OCI-LY3 (cell line): ENCODE measurements around the gene FRMD4A.

ENCODE experiments used
- H2AFZ ChIP-seq: fragments of 200-600, 300-600 bp; shearing (Covaris generic); 2 replicates; pipeline ENCODE4 v1.6.0; 2014; ENCODE audit warnings: antibody characterized with exemption, low read depth, low read length
- H3K27ac ChIP-seq: fragments of 200-600, 300-600 bp; sonication (generic); 2 replicates; pipeline ENCODE4 v1.5.1; 2014; ENCODE audit warnings: mild to moderate bottlenecking, low read length, moderate library complexity, mixed read lengths
- H3K27me3 ChIP-seq: fragments of 200-600, 300-600 bp; sonication (generic); 2 replicates; pipeline ENCODE4 v1.6.1; 2014; ENCODE audit warnings: low read depth, low read length, mixed read lengths
- H3K36me3 ChIP-seq: fragments of 200-600, 300-600 bp; sonication (generic); replicated peaks from 2 replicates; pipeline ENCODE3; 2014; ENCODE audit warnings: low read depth, low read length, mixed read lengths
- H3K4me1 ChIP-seq: fragments of 300-600, 200-600 bp; sonication (generic); 2 replicates; pipeline ENCODE4 v1.6.1; 2014; ENCODE audit warnings: low read length, mixed read lengths
- H3K4me2 ChIP-seq: fragments of 200-600, 300-600 bp; sonication (generic); 2 replicates; pipeline ENCODE4 v1.6.1; 2014; ENCODE audit warnings: low read length, mixed read lengths
- H3K4me3 ChIP-seq: fragments of 300-600, 200-600 bp; sonication (generic); 2 replicates; pipeline ENCODE4 v1.5.1; 2014; ENCODE audit warnings: antibody characterized with exemption, mild to moderate bottlenecking, low read length, moderate library complexity
- H3K79me2 ChIP-seq: fragments of 300-600, 200-600 bp; shearing (Covaris generic); 2 replicates; pipeline ENCODE4 v1.6.1; 2014; ENCODE audit warnings: mild to moderate bottlenecking, low read length, mixed read lengths
- H3K9ac ChIP-seq: fragments of 300-600, 200-600 bp; shearing (Covaris generic); 2 replicates; pipeline ENCODE4 v1.6.0; 2014; ENCODE audit warnings: mild to moderate bottlenecking, low read length, moderate library complexity
- H3K9me3 ChIP-seq: fragments of 200-600, 300-600 bp; shearing (Covaris generic); 2 replicates; pipeline ENCODE4 v1.6.1; 2014; ENCODE audit warnings: low read length, mixed read lengths; ENCODE audit not compliant: insufficient read depth
- H4K20me1 ChIP-seq: fragments of 200-600, 300-600 bp; sonication (generic); 2 replicates; pipeline ENCODE4 v1.6.1; 2016; ENCODE audit warnings: low read length, mixed read lengths; ENCODE audit not compliant: insufficient read depth
- CTCF ChIP-seq: fragments of 200-600, 300-600 bp; sonication (generic); IDR thresholded peaks from 2 replicates; pipeline ENCODE4 v1.5.1; 2014; ENCODE audit warnings: antibody characterized with exemption, low read length, low read depth
- EZH2phosphoT487 ChIP-seq: fragments of 200-600 bp; shearing (Covaris generic); IDR thresholded peaks from 2 replicates; pipeline ENCODE4 v1.6.1; 2018; ENCODE audit warnings: antibody characterized with exemption, mixed run types, low read depth

Gene FRMD4A

GRCh38 chr10:13681960-13682359 lies 648.8 kb downstream of the FRMD4A start:
- H2AFZ ChIP-seq = no peak overlapping the region
- H3K9me3 ChIP-seq = no peaks in the 10 kb centered on the region
- no peak overlapping the region for H3K4me2 ChIP-seq
- H3K79me2 ChIP-seq = peaks cover 38% of the 10 kb centered on the region
- no peak overlapping the region for H3K27ac ChIP-seq
- H3K4me1 ChIP-seq = peaks cover 18% of the 10 kb centered on the region
- H3K36me3 ChIP-seq = peaks cover 38% of the 10 kb centered on the region
- no peak overlapping the region for H3K9ac ChIP-seq
- H3K4me3 ChIP-seq = no peak overlapping the region
- peaks cover 13% of the 10 kb centered on the region for H4K20me1 ChIP-seq
- H3K27me3 ChIP-seq = no peaks in the 10 kb centered on the region
- TF ChIP-seq EZH2phosphoT487 (no peak), CTCF (no peak)

- Histone ChIP-seq H3K79me2 (peaks cover 34% of the 10 kb centered on the region), H2AFZ (no peak overlapping the region), H4K20me1 (peaks cover 13% of the 10 kb centered on the region), H3K9ac (no peak overlapping the region), H3K36me3 (peaks cover 39% of the 10 kb centered on the region), H3K4me2 (no peak overlapping the region), H3K27ac (no peak overlapping the region), H3K9me3 (no peaks in the 10 kb centered on the region), H3K27me3 (no peaks in the 10 kb centered on the region), H3K4me1 (peaks cover 14% of the 10 kb centered on the region), H3K4me3 (no peak overlapping the region)
- TF ChIP-seq EZH2phosphoT487 (no peak), CTCF (no peak)
Measured at GRCh38 chr10:13681528-13681927, 649.2 kb downstream of the FRMD4A start.

- TF ChIP-seq CTCF (no peak), EZH2phosphoT487 (no peak)
- H3K4me1 ChIP-seq = peaks cover 9% of the 10 kb centered on the region
Measured at GRCh38 chr10:13681095-13681494, 649.6 kb downstream of the FRMD4A start.

GRCh38 chr10:13678101-13678843 lies 652.5 kb downstream of the FRMD4A start:
- Histone ChIP-seq H3K4me2 (no peak overlapping the region), H3K9ac (no peak overlapping the region), H3K9me3 (no peaks in the 10 kb centered on the region), H2AFZ (no peak overlapping the region), H3K27me3 (no peaks in the 10 kb centered on the region), H3K36me3 (peaks cover 31% of the 10 kb centered on the region), H3K79me2 (peaks cover 14% of the 10 kb centered on the region; the same call in 1 of the 2 replicates), H3K27ac (no peak overlapping the region), H3K4me3 (no peak overlapping the region), H3K4me1 (no peaks in the 10 kb centered on the region), H4K20me1 (0 out of 2 replicates have a peak, but pooled peaks cover 4% of the 10 kb centered on the region)
- TF ChIP-seq CTCF (no peak), EZH2phosphoT487 (no peak)

More at GRCh38 chr10:13681095-13681494, 649.6 kb downstream of the FRMD4A start:
- peaks cover 30% of the 10 kb centered on the region for H3K79me2 ChIP-seq
- no peaks in the 10 kb centered on the region for H3K9me3 ChIP-seq
- H3K27ac ChIP-seq = no peak overlapping the region
- H3K4me2 ChIP-seq = no peak overlapping the region
- H2AFZ ChIP-seq = no peak overlapping the region
- no peak overlapping the region for H3K4me3 ChIP-seq
- no peaks in the 10 kb centered on the region for H3K27me3 ChIP-seq
- peaks cover 38% of the 10 kb centered on the region for H3K36me3 ChIP-seq
- peaks cover 10% of the 10 kb centered on the region for H4K20me1 ChIP-seq
- no peak overlapping the region for H3K9ac ChIP-seq
